ENCODE results near the gene KLHL22.
"Not testable (repeated sequence)": the region's sequence is repeated elsewhere in the genome, so short reads cannot be mapped to it uniquely, and the experiment has no call there.

GRCh38 chr22:20545318-20545634 lies 49.7 kb upstream of the KLHL22 start:
- not testable (repeated sequence) for TF ChIP-seq GLIS3 (CRISPR knock-in tag; IDR thresholded peaks at IDR 0.05); ZFP30 (CRISPR knock-in tag; IDR thresholded peaks at IDR 0.05); ESRRG (CRISPR knock-in tag; IDR thresholded peaks at IDR 0.05); CREB5 (CRISPR knock-in tag; IDR thresholded peaks at IDR 0.05; ENCODE audit: low read depth); ZFP3 (CRISPR knock-in tag; IDR thresholded peaks at IDR 0.05); ZNF70 (CRISPR knock-in tag; IDR thresholded peaks at IDR 0.05); ZC3H10 (CRISPR knock-in tag; IDR thresholded peaks at IDR 0.05)
- TF ChIP-seq, protein P1, sequence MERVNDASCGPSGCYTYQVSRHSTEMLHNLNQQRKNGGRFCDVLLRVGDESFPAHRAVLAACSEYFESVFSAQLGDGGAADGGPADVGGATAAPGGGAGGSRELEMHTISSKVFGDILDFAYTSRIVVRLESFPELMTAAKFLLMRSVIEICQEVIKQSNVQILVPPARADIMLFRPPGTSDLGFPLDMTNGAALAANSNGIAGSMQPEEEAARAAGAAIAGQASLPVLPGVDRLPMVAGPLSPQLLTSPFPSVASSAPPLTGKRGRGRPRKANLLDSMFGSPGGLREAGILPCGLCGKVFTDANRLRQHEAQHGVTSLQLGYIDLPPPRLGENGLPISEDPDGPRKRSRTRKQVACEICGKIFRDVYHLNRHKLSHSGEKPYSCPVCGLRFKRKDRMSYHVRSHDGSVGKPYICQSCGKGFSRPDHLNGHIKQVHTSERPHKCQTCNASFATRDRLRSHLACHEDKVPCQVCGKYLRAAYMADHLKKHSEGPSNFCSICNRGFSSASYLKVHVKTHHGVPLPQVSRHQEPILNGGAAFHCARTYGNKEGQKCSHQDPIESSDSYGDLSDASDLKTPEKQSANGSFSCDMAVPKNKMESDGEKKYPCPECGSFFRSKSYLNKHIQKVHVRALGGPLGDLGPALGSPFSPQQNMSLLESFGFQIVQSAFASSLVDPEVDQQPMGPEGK (CRISPR knock-in tag; IDR thresholded peaks at IDR 0.05; ENCODE audit: borderline replicate concordance): not testable (repeated sequence)
